ENCODE measurements around the gene C4orf54. TPM values are rescaled to one million over a fixed set of nuclear protein-coding genes. Genes with fewer than 3 reads are reported as not detected.

Gene C4orf54
- total and polyA plus RNA-seq, 2 of the 8 experiments (the other 6 are each of a cell fraction or from before 2014, with no cell fraction given), result not detected

- TF ChIP-seq RNF2 (IDR thresholded peaks at IDR 0.05; ENCODE audit: borderline replicate concordance, low read depth, low read length, missing control alignments, poor library complexity, severe bottlenecking), result no peak
These were observed 32.8 kb upstream of the C4orf54 start (continued) for GRCh38 chr4:99690472-99690871.
